Gastrocnemius medialis (tissue), 4 donors: ENCODE results near the gene TRH. TPM values are rescaled to one million over a fixed set of nuclear protein-coding genes. Genes with fewer than 3 reads are reported as not detected.

Source experiments
- ATAC-seq, 2 donors: fragments of 150-250 bp; one replicate each; pipeline ENCODE4 v1.9.1; 2016
- DNase-seq, 2 donors: peaks; one replicate each; pipeline ENCODE4 v3.0.0-alpha.2; 2019
- H3K27ac ChIP-seq, 4 donors: fragments of 200-600 bp; sonication (generic); 1 replicate in 1 of 4; 2 replicates in 3 of 4; pipeline ENCODE4 v1.5.1; 2016 to 2018; ENCODE audit warnings: mild to moderate bottlenecking in 2 of 4, moderate library complexity in 1 of 4
- H3K27me3 ChIP-seq, 3 donors: fragments of 200-600 bp; sonication (generic) in 2 of 3; 1 replicate in 1 of 3; 2 replicates in 2 of 3; pipeline versions ENCODE4 v1.5.1 to v1.6.0; 2016 to 2019; ENCODE audit warnings: mild to moderate bottlenecking in 1 of 3, moderate library complexity in 1 of 3
- H3K36me3 ChIP-seq, 2 donors: fragments of 200-600 bp; sonication (generic) in 1 of 2; one replicate each; pipeline ENCODE4 v1.5.1; 2017 to 2018
- H3K4me1 ChIP-seq, 2 donors: fragments of 200-600 bp; sonication (generic) in 1 of 2; one replicate each; pipeline ENCODE4 v1.5.1; 2016 to 2017; ENCODE audit warnings: mild to moderate bottlenecking in 2 of 2
- H3K4me3 ChIP-seq, 4 donors: fragments of 200-600 bp; sonication (generic) in 3 of 4; 1 replicate in 1 of 4; 2 replicates in 3 of 4; pipeline ENCODE4 v1.5.1; 2016 to 2019; ENCODE audit warnings: mild to moderate bottlenecking in 2 of 4
- H3K9me3 ChIP-seq, 3 donors: fragments of 200-600 bp; sonication (generic) in 2 of 3; 1 replicate in 1 of 3; 2 replicates in 2 of 3; pipeline ENCODE4 v1.5.1; 2016 to 2019
- POLR2A ChIP-seq, 2 donors: fragments of 450-650 bp; IDR thresholded peaks; one replicate each; pipeline ENCODE4 v1.6.1; 2017; ENCODE audit warnings: antibody characterized with exemption in 2 of 2, mild to moderate bottlenecking in 2 of 2, moderate library complexity in 2 of 2
- in situ Hi-C, 4 donors: fragments of 200-750 bp; cut with MboI; loops; one replicate each; pipeline versions ENCODE4 v1.15.0 to v1.8.0; 2017; ENCODE audit warnings: low sequenced_read_pairs in 4 of 4
- intact Hi-C: fragments of 100-400 bp; cut with DNase I; formaldehyde crosslinking; loops from one replicate; pipeline ENCODE4 v1.15.1; 2023; ENCODE audit warnings: low total_unique reads
- total RNA-seq, 4 donors: library from RNA; depleted of rRNA; stranded (reverse); fragments of >200 nt; gene quantifications; one replicate each; pipeline versions ENCODE4 v1.1.0 to v1.2.3, GENCODE V29; 2016
- TF ChIP-seq, protein P1 (sequence below), 5 experiments: fragments of 450-650 bp in 3 of 5; fragments of 200-600 bp in 2 of 5; sonication (generic) in 2 of 5; IDR thresholded peaks in 4 of 5; conservative IDR thresholded peaks in 1 of 5; 1 replicate in 4 of 5; 2 replicates in 1 of 5; pipeline ENCODE4 v1.5.1; 2016 to 2019; ENCODE audit warnings: antibody characterized with exemption in 5 of 5, mild to moderate bottlenecking in 3 of 5, moderate library complexity in 3 of 5

TRH gene
- total RNA-seq, 4 donors from 2014 or later, result not detected

DNA sequence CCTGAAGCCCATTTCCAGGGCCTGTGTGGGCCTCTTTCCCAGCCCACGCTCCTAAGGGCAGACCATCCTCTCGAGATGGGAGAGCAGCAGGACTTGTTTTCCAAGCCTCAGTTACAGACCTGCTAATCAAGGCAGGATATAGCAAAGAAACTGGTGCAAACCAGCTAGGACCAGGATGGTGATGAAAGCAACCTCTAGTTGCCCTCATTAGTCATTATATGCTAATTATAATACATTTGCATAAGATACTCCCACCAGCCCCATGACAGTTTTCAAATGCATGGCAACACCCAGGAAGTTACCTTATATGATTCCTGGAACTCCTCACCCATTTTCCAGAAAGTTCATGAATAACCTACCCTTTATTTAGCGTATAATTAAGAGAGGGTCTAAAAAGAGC, 34.4 kb upstream of the TRH start:
- in situ Hi-C loops, result loop anchor here in 3 of 4 donors (25.0 kb wide), 1 partner anchor 453 kb away; no protein-coding TSS in a partner anchor
- Histone ChIP-seq H3K4me3 (no peak overlapping the region), H3K36me3 (no peaks in the 10 kb centered on the region), H3K27me3 (no peaks in the 10 kb centered on the region), H3K9me3 (no peaks in the 10 kb centered on the region), H3K27ac (no peak overlapping the region), H3K4me1 (no peaks in the 10 kb centered on the region)
- DNase-seq (no peak), ATAC-seq (no peak)
- intact Hi-C loops, result loop anchor here (10.0 kb wide), 1 partner anchor 165 kb away; no protein-coding TSS in a partner anchor
- TF ChIP-seq POLR2A (IDR thresholded peaks at IDR 0.05), result no peak
- TF ChIP-seq, protein P1, sequence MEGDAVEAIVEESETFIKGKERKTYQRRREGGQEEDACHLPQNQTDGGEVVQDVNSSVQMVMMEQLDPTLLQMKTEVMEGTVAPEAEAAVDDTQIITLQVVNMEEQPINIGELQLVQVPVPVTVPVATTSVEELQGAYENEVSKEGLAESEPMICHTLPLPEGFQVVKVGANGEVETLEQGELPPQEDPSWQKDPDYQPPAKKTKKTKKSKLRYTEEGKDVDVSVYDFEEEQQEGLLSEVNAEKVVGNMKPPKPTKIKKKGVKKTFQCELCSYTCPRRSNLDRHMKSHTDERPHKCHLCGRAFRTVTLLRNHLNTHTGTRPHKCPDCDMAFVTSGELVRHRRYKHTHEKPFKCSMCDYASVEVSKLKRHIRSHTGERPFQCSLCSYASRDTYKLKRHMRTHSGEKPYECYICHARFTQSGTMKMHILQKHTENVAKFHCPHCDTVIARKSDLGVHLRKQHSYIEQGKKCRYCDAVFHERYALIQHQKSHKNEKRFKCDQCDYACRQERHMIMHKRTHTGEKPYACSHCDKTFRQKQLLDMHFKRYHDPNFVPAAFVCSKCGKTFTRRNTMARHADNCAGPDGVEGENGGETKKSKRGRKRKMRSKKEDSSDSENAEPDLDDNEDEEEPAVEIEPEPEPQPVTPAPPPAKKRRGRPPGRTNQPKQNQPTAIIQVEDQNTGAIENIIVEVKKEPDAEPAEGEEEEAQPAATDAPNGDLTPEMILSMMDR (IDR thresholded peaks at IDR 0.05 in 4 of 5, conservative IDR thresholded peaks at IDR 0.05 in 1 of 5), result no peak

DNA sequence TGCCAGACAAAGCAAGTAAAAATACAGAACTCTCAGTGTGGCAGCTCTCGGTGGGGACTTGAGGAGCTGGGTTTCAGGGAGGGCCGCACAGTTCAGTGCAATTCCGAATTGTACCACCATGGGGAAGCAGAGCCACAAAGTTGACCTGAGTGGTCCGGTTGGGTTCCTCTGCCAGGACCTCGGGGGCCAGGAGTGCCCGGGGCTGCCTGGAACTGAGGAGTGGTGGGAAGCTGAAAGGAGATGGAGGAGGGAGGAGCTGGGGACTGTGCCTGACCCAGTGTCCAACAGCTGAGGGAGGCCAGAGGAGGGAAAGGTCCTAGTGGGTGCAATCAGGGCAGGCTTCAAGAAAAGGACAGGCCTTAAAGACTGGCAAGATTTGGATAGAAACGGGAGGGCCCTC, 32.2 kb upstream of the TRH start:
- Histone ChIP-seq H3K4me1 (no peaks in the 10 kb centered on the region), H3K36me3 (no peaks in the 10 kb centered on the region), H3K27ac (no peak overlapping the region), H3K9me3 (no peaks in the 10 kb centered on the region), H3K4me3 (no peak overlapping the region), H3K27me3 (peaks cover 0 to 4% (median 0%) of the 10 kb centered on the region in 3 donors)
- intact Hi-C loops, result loop anchor here (10.0 kb wide), 1 partner anchor 163 kb away; no protein-coding TSS in a partner anchor
- peak; percentile 18 for DNase-seq
- TF ChIP-seq POLR2A (IDR thresholded peaks at IDR 0.05), result no peak
- TF ChIP-seq, protein P1 (IDR thresholded peaks at IDR 0.05 in 4 of 5, conservative IDR thresholded peaks at IDR 0.05 in 1 of 5), result peak; percentile 32 to 60 (median 50)
- ATAC-seq, result no peak
- in situ Hi-C loops, result loop anchor here in 3 of 4 donors (25.0 kb wide), 1 partner anchor 455 kb away; no protein-coding TSS in a partner anchor

DNA sequence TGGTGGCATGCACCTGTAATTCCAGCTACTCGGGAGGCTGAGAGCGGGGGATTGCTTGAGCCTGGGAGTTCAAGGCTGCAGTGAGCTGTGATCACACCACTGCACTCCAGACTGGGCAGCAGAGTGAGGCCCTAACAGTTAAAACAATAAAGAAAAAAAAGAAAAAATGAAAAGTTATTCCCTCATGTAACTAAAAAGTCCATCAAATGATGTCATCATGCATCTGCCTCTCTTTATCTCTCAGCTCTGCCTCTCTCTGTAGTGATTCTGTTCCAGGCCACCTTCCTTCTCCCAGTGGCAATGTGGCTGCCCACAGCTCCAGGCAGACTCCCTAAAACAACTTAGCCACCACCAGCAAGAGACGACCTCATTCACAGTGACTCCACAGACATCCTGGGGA, 31.5 kb upstream of the TRH start:
- H3K36me3 ChIP-seq, result no peaks in the 10 kb centered on the region
- H3K27ac ChIP-seq, result no peak overlapping the region
- peaks cover 0 to 4% (median 0%) of the 10 kb centered on the region in 3 donors for H3K27me3 ChIP-seq
- in situ Hi-C loops (loop anchor here in 3 of 4 donors (25.0 kb wide), 1 partner anchor 456 kb away; no protein-coding TSS in a partner anchor), intact Hi-C loops (loop anchor here (10.0 kb wide), 1 partner anchor 162 kb away; no protein-coding TSS in a partner anchor)
- no peak for TF ChIP-seq POLR2A (IDR thresholded peaks at IDR 0.05)
- TF ChIP-seq, protein P1 (IDR thresholded peaks at IDR 0.05 in 4 of 5, conservative IDR thresholded peaks at IDR 0.05 in 1 of 5), result no peak
- H3K9me3 ChIP-seq, result no peaks in the 10 kb centered on the region
- DNase-seq (no peak), ATAC-seq (no peak)
- H3K4me1 ChIP-seq, result no peaks in the 10 kb centered on the region
- H3K4me3 ChIP-seq, result no peak overlapping the region

DNA sequence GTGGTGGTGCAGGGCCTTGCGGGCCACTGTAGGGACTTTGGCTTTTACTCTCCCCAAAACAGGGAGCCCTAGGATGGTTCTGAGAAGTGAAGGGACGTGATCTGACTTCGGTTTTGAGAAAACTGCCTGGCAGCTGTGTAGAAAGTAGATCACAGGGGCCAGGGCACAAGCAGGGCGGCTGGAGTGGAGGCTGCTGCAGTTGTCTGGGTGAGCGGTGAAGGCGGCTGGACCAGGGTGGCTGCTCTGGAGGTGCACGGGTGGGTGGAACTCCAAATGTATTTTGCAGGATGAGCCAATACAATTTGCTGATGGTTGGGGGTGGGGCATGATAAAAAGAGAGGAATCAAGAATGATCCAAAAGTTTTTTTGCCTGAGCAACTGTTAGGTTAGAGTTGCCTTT, 29.8 kb upstream of the TRH start:
- ATAC-seq (no peak), DNase-seq (no peak)
- in situ Hi-C loops (loop anchor here in 3 of 4 donors (25.0 kb wide), 1 partner anchor 457 kb away; no protein-coding TSS in a partner anchor), intact Hi-C loops (loop anchor here (10.0 kb wide), 1 partner anchor 160 kb away; no protein-coding TSS in a partner anchor)
- H3K4me3 ChIP-seq, result no peak overlapping the region
- H3K9me3 ChIP-seq, result no peaks in the 10 kb centered on the region
- H3K4me1 ChIP-seq, result no peaks in the 10 kb centered on the region
- peaks cover 0 to 4% (median 0%) of the 10 kb centered on the region in 3 donors for H3K27me3 ChIP-seq
- H3K27ac ChIP-seq, result no peak overlapping the region
- no peaks in the 10 kb centered on the region for H3K36me3 ChIP-seq
- no peak for TF ChIP-seq POLR2A (IDR thresholded peaks at IDR 0.05)
- TF ChIP-seq, protein P1 (IDR thresholded peaks at IDR 0.05 in 4 of 5, conservative IDR thresholded peaks at IDR 0.05 in 1 of 5), result no peak
